Activated gamma-delta T cell treated with anti-CD3 and anti-CD28 coated beads, Interleukin-2, amount 50 U/mL, for 16 hours (primary cell): ENCODE data around the gene BBC3.
"Not testable (repeated sequence)": the region's sequence is repeated elsewhere in the genome, so short reads cannot be mapped to it uniquely, and the experiment has no call there.

Experiments used
- DNase-seq: peaks from one replicate; pipeline ENCODE4 v3.0.0-alpha.2; 2020; ENCODE audit warnings: low read depth

The BBC3 gene

GRCh38 chr19:47257411-47258169, 26.6 kb upstream of the BBC3 start:
- no peak for DNase-seq

- peak; percentile 99 for DNase-seq
Measured at GRCh38 chr19:47256693-47257410, 25.9 kb upstream of the BBC3 start.

DNA sequence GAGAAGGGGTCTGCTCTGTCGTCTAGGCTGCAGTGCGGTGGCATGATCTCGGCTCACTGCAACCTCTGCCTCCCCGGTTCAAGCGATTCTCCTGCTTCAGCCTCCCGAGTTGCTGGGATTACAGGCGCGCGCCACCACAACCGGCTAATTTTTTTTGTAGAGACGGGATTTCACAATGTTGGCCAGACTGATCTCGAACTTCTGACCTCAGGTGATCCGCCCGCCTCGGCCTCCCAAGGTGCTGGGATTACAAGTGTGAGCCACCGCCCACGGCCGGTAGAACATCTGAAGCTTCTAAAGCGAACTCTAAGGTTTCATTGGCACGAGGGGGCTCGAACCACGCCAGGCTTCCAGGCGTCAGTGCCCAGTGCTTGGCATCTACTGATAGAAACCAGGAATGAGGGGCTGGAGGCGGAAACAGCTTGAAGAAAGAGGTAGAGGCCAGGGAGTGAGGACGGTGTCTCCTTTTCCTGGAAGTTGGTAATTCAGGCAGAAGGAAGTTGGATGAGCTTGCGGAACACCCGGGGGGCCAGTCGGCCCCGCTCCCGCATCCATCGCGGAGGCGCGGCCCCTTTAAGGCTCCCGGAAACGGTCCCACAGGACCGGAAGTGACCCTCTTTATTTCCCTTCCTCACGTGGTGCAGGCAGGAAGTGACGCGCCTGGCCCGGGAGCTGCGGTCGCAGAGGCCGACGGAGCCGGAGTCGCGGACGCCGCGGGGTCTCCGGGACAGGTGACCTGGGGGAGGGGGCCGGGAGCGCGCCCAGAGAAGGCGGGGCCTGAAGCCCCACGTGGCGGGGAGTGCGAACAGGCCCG, 25.1 kb upstream of the BBC3 start, which contains the start of gene CCDC9:
CCDC9 (plus strand) TSS at position 647 of the 814 bp plus-strand sequence. CDS start 1,876 bp downstream, outside the sequence.
- peak; percentile 89 for DNase-seq

DNA sequence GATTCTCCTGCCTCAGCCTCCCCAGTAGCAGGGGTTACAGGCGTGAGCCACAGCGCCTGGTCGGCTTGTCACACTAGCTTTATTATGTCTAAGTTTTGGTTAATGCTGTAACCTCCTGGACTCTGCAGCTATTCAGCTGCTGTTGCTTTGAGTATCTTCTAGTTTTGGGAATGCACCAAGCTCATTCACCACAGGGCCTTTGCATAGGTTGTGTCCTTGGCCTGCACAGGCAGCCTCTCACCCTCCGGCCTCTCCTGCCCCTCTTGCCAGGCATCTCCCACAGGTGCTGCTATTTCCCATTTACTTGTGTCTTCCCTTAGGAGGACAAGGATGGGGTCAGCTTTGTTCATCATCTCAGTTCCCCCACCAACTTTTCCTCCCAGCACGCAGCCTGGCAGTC, 23.0 kb upstream of the BBC3 start:
- DNase-seq = no peak

- no peak for DNase-seq
Measured at GRCh38 chr19:47253467-47253881, 22.5 kb upstream of the BBC3 start.

GRCh38 chr19:47253016-47253415, 22.0 kb upstream of the BBC3 start:
- DNase-seq = not testable (repeated sequence)

GRCh38 chr19:47247308-47247990, 16.4 kb upstream of the BBC3 start:
- DNase-seq = peak; percentile 75

DNA sequence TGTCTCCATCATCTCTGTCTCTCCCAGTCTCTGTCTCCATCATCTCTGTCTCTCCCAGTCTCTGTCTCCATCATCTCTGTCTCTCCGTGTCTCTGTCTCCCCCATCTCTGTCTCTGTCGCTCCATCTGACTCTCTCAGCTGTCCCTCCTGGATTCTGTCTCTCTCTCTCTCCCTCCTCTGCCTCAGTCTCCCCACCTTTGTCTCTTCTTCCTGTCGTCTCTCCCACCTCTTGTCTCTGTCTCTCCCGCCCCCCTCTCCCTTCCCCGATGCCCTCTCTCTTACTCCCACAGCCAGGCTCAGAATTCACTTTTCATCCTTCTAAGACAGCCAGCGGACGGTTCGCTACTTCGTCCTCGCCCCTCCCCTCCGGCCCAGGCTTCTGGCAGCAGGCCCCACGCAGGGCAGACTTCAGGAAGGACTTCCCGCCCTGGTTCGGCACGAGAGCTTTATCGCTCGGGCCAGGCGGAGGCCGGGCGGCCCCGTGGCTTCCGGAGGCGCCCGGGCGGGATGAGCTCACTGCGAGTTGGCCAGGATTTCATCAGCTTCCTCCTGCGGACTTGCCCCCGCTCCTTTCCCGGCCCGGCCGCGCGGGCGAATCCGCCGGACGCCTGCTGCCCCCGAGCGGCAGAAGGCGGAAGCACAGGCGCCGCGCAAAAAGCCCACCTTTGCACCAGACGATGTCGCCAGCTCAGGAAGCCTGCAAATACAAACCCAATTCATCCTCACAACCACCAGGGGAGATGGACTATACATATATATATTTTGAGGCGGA, 13.0 kb upstream of the BBC3 start:
- peak; percentile 88 for DNase-seq

- no peak for DNase-seq
Measured at GRCh38 chr19:47243364-47243775, 12.4 kb upstream of the BBC3 start.

DNA sequence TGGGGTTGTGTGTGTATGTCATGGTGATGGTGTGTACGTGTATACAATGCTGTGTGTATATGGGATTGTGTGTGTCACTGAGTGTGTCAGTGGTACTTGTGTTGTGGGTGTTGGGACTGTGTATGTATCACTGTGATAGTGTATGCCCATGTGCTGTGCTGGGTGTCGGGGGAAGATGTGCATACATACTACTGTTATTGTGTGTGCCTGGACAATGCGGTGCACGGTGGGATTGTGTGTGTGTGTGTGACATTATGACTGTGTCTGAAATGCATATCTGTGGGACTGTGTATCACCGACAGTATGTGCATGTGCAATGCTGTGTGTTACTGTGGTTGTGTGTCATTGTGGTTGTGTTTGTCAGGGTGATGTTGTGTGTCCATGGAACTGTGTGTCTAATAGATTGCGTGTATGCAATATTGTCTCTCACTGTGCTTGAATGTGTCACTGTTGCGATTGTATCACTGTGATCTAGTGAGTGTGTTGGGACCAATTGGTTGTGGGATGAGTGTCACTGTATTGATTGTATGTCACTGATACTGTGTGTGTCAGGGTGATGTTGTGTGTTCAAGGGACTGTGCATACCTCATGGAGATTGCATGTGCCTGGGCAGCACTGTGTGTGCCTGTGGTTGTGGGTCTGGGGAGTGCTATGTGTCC, 11.0 kb upstream of the BBC3 start:
- DNase-seq = no peak

GRCh38 chr19:47240996-47241918, 10.3 kb upstream of the BBC3 start:
- peak; percentile 80 for DNase-seq

GRCh38 chr19:47240556-47240955, 9.6 kb upstream of the BBC3 start:
- DNase-seq = no peak

DNA sequence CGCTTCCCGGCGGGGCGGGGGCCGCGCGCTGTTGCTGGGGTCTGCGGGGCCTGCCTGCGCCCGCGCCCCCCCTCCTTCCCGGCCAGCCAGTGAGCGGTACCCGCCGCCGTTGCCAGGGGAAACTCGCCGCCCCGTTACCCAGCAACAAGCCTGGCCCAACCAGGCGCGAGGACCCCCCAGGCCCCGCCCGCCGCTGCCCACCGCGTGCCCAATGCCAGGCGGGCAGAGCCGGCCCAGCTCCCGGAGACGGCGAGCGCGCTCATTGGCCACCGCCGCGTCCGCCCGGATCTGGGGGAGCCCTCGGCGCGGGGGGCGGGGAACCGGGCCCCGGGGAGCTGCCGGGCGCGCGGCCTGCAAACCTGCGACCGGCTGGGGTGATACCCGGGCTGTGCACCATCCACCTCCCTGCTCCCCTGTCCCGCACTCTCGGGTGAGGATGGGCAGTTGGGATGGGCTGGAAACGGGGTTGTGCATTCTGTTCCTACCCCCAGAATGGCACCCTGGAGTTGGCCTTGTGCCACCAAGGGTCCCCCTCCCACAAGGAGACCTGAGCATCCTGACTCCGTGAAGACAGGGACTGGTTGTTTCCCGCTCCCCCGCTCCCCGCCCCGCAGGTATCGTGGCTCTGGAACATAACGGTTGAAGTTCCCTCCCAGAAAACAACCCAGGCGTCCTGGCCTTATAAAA, 8.8 kb upstream of the BBC3 start:
- peak; percentile 40 for DNase-seq

DNA sequence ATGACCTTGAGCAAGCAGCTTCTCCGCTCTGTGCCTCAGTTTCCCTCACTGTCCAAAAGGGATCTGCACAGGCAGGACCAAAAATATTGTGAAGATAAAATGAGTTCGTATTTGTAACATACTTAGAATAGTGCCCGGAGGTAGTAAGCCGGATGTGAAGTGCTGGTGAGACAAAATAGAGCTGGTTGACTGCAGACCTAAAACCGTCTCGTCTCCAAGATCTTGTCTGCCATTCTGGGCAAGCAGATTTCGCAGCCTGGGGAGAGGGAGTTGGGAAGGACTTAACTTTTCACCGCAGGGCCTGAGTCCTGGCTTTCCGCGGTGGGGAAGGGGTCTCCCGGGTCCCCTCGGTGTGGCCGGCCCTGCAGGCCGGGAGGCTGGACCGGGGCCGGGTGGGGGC, 8.2 kb upstream of the BBC3 start:
- no peak for DNase-seq

DNA sequence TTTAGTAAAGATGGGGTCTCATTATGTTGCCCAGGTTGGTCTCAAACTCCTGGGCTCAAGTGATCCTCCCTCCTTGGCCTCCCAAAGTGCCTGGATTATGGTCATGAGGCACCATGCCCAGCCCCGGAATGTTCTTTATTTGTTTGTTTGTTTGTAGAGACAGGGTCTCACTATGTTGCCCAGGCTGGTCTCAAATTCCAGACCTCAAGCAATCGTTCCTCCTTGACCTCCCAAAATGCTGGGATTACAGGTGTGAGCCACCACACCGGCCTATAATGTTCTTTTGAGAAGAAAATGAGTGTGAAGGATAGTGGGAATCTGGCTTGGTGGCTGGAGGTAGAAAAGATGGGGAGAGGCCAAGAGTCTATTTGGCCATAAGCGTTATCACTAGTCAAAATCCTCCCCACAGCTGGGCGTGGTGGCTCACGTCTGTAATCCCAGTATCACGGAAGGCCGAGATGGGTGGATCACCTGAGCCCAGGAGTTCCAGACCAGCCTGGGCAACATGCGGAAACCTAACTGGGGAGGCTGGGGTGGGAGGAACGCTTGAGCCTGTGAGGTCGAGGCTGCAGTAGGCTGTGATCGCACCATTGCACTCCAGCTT, 5.2 kb upstream of the BBC3 start:
- no peak for DNase-seq

DNA sequence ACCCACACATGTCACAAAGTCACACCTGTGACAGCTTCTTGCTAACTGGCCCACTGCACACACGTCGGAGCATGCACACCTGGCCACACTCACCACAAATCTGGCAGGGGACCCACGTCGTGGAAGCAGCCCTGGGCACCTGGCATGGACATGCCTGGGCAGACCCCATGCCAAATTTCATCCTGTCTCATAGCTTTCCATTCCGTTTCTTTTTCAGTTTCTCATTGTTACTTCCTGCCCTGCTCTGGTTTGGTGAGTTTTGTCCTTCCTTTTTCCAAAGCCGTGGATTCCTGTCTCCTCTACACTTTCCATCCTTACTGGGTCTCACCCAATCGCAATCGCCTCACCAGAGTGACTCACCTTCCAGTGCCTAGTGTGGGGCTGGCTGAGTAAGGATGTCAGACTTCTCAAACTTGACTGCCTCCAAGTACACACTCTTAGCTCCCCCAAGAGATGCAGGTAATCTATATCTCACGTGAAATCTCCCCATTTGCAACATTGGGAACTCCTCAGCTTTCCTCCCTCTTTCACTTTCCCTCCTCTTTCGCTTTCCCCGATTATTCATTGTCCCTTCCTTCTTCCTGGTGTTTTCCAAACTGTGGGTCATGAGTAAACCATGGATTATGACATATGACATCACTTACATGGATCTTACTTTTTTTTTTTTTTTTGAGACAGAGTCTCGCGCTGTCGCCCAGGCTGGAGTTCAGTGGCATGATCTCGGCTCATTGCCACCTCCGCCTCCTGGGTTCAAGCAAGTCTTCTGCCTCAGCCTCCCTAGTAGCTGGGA, 1.6 kb upstream of the BBC3 start:
- no peak for DNase-seq

- DNase-seq = peak; percentile 88
Measured at GRCh38 chr19:47231215-47232054, 436 bp upstream of the BBC3 start.
